Fibroblast of skin of back (primary cell): ENCODE measurements around the gene JPH3.
"Not testable (repeated sequence)": the region's sequence is repeated elsewhere in the genome, so short reads cannot be mapped to it uniquely, and the experiment has no call there.

Experiments used
- DNase-seq: peaks from one replicate; pipeline ENCODE4 v3.0.0-alpha.2; 2013

JPH3 gene

GRCh38 chr16:87656328-87656727, 54.0 kb downstream of the JPH3 start:
- DNase-seq: no peak

GRCh38 chr16:87657621-87658192, 55.4 kb downstream of the JPH3 start:
- DNase-seq: peak; percentile 20

- DNase-seq: no peak
These were observed 56.4 kb downstream of the JPH3 start for GRCh38 chr16:87658564-87659225.

GRCh38 chr16:87661561-87661960, 59.3 kb downstream of the JPH3 start:
- DNase-seq: peak; percentile 54

GRCh38 chr16:87662254-87663204, 60.2 kb downstream of the JPH3 start:
- DNase-seq: no peak

- no peak for DNase-seq
These were observed 62.5 kb downstream of the JPH3 start for GRCh38 chr16:87664792-87665191.

- DNase-seq: no peak
These were observed 62.9 kb downstream of the JPH3 start for GRCh38 chr16:87665193-87665592.

- no peak for DNase-seq
These were observed 64.6 kb downstream of the JPH3 start for GRCh38 chr16:87666919-87667318.

GRCh38 chr16:87667443-87667842, 65.1 kb downstream of the JPH3 start:
- no peak for DNase-seq

- no peak for DNase-seq
These were observed 65.6 kb downstream of the JPH3 start for GRCh38 chr16:87667946-87668345.

GRCh38 chr16:87669672-87670071, 67.4 kb downstream of the JPH3 start:
- DNase-seq: no peak

GRCh38 chr16:87671221-87671620, 68.9 kb downstream of the JPH3 start:
- DNase-seq: no peak

- no peak for DNase-seq
These were observed 69.5 kb downstream of the JPH3 start for GRCh38 chr16:87671715-87672270.

GRCh38 chr16:87674419-87674818, 72.1 kb downstream of the JPH3 start:
- DNase-seq: no peak

- DNase-seq: no peak
These were observed 72.9 kb downstream of the JPH3 start for GRCh38 chr16:87675111-87675719.

GRCh38 chr16:87677830-87678229, 75.5 kb downstream of the JPH3 start:
- no peak for DNase-seq

GRCh38 chr16:87678618-87679017, 76.3 kb downstream of the JPH3 start:
- no peak for DNase-seq

- no peak for DNase-seq
These were observed 77.4 kb downstream of the JPH3 start for GRCh38 chr16:87679593-87680271.

GRCh38 chr16:87680272-87680644, 78.0 kb downstream of the JPH3 start:
- DNase-seq: no peak

- DNase-seq: not testable (repeated sequence)
These were observed 78.8 kb downstream of the JPH3 start for GRCh38 chr16:87681051-87681602.

- peak; percentile 76 for DNase-seq
These were observed 79.8 kb downstream of the JPH3 start for GRCh38 chr16:87681981-87682570.
